Lung (tissue), 12 donors: Measurements from ENCODE around the gene DUSP16. TPM values are rescaled to one million over a fixed set of nuclear protein-coding genes. Genes with fewer than 3 reads are reported as not detected.
"Not testable (repeated sequence)": the region's sequence is repeated elsewhere in the genome, so short reads cannot be mapped to it uniquely, and the experiment has no call there.

Experiments
- ATAC-seq: fragments of 200-7000 bp; cut with Tn5 transposase; one replicate; pipeline ENCODE4 v1.9.1; 2020; ENCODE audit warnings: moderate number of reproducible peaks; ENCODE audit not compliant: insufficient read depth, low FRiP score
- DNase-seq, 3 donors: peaks; one replicate each; pipeline ENCODE4 v3.0.0-alpha.2; 2013 to 2017
- H3K27ac ChIP-seq, 2 donors: one replicate each; pipeline ENCODE4 v1.5.1; 2013; ENCODE audit warnings: mild to moderate bottlenecking in 2 of 2, moderate library complexity in 2 of 2, control low read depth in 1 of 2, inconsistent platforms in 1 of 2, low read depth in 1 of 2, low read length in 1 of 2
- H3K27me3 ChIP-seq, 3 donors: one replicate each; pipeline ENCODE4 v1.5.1; 2013; ENCODE audit warnings: low read length in 2 of 3; ENCODE audit not compliant: control insufficient read depth in 3 of 3, insufficient read depth in 3 of 3
- H3K36me3 ChIP-seq, 4 donors: one replicate each; pipeline ENCODE4 v1.5.1; 2013; ENCODE audit warnings: low read length in 4 of 4, mild to moderate bottlenecking in 1 of 4, moderate library complexity in 1 of 4; ENCODE audit not compliant: control insufficient read depth in 4 of 4, insufficient read depth in 4 of 4
- H3K4me1 ChIP-seq, 5 donors: one replicate each; pipeline ENCODE4 v1.5.1; 2013; ENCODE audit warnings: low read length in 5 of 5, mild to moderate bottlenecking in 2 of 5, moderate library complexity in 1 of 5; ENCODE audit not compliant: control insufficient read depth in 5 of 5, insufficient read depth in 5 of 5
- H3K4me3 ChIP-seq: one replicate; pipeline ENCODE4 v1.5.1; 2013; ENCODE audit warnings: mild to moderate bottlenecking, control low read depth, moderate library complexity
- H3K9ac ChIP-seq, 2 donors: one replicate each; pipeline ENCODE4 v1.5.1; 2013; ENCODE audit warnings: low read length in 2 of 2, control low read depth in 1 of 2; ENCODE audit not compliant: insufficient read depth in 1 of 2
- H3K9me3 ChIP-seq, 4 donors: one replicate each; pipeline ENCODE4 v1.5.1; 2013; ENCODE audit warnings: low read length in 3 of 4, mild to moderate bottlenecking in 1 of 4, moderate library complexity in 1 of 4; ENCODE audit not compliant: control insufficient read depth in 4 of 4, insufficient read depth in 3 of 4
- CTCF ChIP-seq: IDR thresholded peaks from 2 replicates; pipeline ENCODE4 v1.5.1; 2012; ENCODE audit warnings: mild to moderate bottlenecking; ENCODE audit errors: control extremely low read depth, extremely low read depth
- WGBS, 2 donors: extraction: QIAGEN DNeasy Blood & Tissue Kit; methylation state at CpG; one replicate each; pipeline ENCODE4 v1.1.7; 2013; 5-methylcytosine and 5-hydroxymethylcytosine counted together
- polyA plus RNA-seq, 2 donors: library from polyadenylated mRNA; stranded (reverse); fragments of 200-250 nt; gene quantifications; one replicate each; pipeline ENCODE4 v1.2.1, GENCODE V29; 2013
- total RNA-seq, 2 donors: library from RNA; depleted of rRNA in 1 of 2; stranded (reverse); fragments of >200 nt in 1 of 2; gene quantifications; one replicate each; pipeline ENCODE4 v1.2.1, GENCODE V29; 2014 to 2021
- donor health status: control.
- donor health status: control.
- donor health status: Bipolar disorder and iron deficiency.
- donor health status: healthy.
- donor health status: DM: yes; HTN: yes; CAD: no.

The DUSP16 gene
- total and polyA plus RNA-seq, 4 donors = 11.1 to 40.0 (median 25.8) TPM

- H3K4me3 ChIP-seq = no peak overlapping the region
- H3K9ac ChIP-seq = no peak overlapping the region
- TF ChIP-seq CTCF = no peak
- no peaks in the 10 kb centered on the region for H3K36me3 ChIP-seq
- H3K27me3 ChIP-seq = peaks cover 0 to 3% (median 0%) of the 10 kb centered on the region in 3 donors
- H3K27ac ChIP-seq = no peak overlapping the region
- no peaks in the 10 kb centered on the region for H3K4me1 ChIP-seq
- DNase-seq = no peak
- ATAC-seq = no peak
- H3K9me3 ChIP-seq = peaks cover 0 to 2% (median 0%) of the 10 kb centered on the region in 4 donors
- 71 to 84% methylated on average over 3 of the region's 3 CpGs for WGBS, 2 donors
Observed at GRCh38 chr12:12592930-12593329, 30.3 kb upstream of the DUSP16 start.

- Histone ChIP-seq H3K4me3 (no peak overlapping the region), H3K36me3 (no peaks in the 10 kb centered on the region), H3K4me1 (no peaks in the 10 kb centered on the region), H3K9ac (no peak overlapping the region), H3K27ac (no peak overlapping the region), H3K9me3 (no peaks in the 10 kb centered on the region), H3K27me3 (peaks cover 0 to 3% (median 0%) of the 10 kb centered on the region in 3 donors)
- WGBS, 2 donors = 96 to 97% methylated on average over 6 of the region's 6 CpGs
- ATAC-seq = no peak
- no peak for TF ChIP-seq CTCF
- DNase-seq = no peak
Observed at GRCh38 chr12:12590961-12591360, 28.3 kb upstream of the DUSP16 start.

GRCh38 chr12:12588436-12588835 lies 25.8 kb upstream of the DUSP16 start:
- not testable (repeated sequence) for H3K27me3 ChIP-seq, DNase-seq, H3K4me3 ChIP-seq, H3K27ac ChIP-seq, H3K9me3 ChIP-seq, ATAC-seq, H3K9ac ChIP-seq, H3K36me3 ChIP-seq, H3K4me1 ChIP-seq
- 73 to 99% methylated on average over 3 of the region's 3 CpGs for WGBS, 2 donors

GRCh38 chr12:12587878-12588277 lies 25.2 kb upstream of the DUSP16 start:
- no peak for DNase-seq
- 96% methylated on average over 1 of the region's 1 CpG for WGBS, 2 donors

More at GRCh38 chr12:12587878-12588277, 25.2 kb upstream of the DUSP16 start:
- no peak for TF ChIP-seq CTCF
- no peak overlapping the region for H3K4me3 ChIP-seq
- no peak for ATAC-seq
- H3K4me1 ChIP-seq = no peaks in the 10 kb centered on the region
- H3K9ac ChIP-seq = no peak overlapping the region
- peaks cover 0 to 3% (median 0%) of the 10 kb centered on the region in 3 donors for H3K27me3 ChIP-seq
- H3K9me3 ChIP-seq = no peaks in the 10 kb centered on the region
- no peak overlapping the region for H3K27ac ChIP-seq
- no peaks in the 10 kb centered on the region for H3K36me3 ChIP-seq
